Subcutaneous adipose tissue (tissue), 4 donors: Measurements from ENCODE around the gene HMX1. TPM values are rescaled to one million over a fixed set of nuclear protein-coding genes. Genes with fewer than 3 reads are reported as not detected.

ENCODE experiments used
- total RNA-seq, 4 donors: library from RNA; depleted of rRNA; stranded (reverse); fragments of >200 nt; gene quantifications; one replicate each; pipeline ENCODE4 v1.1.0, GENCODE V29; 2016
- TF ChIP-seq, protein P1 (sequence below): fragments of 450-650 bp; IDR thresholded peaks from one replicate; pipeline ENCODE4 v1.5.1; 2016; ENCODE audit warnings: low read depth, mild to moderate bottlenecking, control low read depth, antibody characterized with exemption, moderate library complexity

HMX1 gene
- total RNA-seq, 4 donors from 2014 or later, result not detected

DNA sequence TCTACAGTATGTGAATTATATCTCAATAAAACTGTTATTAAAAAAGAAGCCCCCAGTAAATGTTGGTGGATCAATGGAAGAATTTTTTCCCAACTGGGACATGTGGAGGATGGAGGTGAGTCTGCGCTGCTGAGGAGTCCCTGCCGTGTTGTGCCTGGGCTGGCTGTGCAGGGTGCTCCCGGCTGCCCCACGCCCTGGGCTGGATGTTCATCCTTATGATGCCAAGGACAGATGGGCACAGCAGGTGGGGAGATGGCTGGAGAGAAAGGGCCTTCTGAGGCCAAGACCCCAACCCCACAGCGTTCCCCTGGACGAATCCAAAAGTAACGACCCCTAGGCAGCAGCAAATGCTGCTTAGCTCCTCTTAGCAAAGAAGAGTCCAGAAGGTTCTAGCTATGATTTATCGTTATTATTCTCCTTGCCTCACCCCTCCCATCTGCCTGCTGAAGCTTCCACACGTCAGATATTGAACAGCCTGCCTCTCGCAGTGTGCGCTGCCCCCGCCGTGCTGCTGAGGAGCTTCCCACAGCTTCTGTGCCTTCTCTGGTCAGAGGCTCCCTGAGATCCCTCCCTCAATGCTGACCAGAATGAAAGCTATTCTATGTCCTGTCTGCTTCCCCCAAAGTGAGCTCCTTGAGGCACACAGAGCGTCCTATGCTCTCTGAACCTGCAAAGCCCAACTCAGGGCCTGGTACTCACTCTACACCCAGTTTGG lies 26.5 kb downstream of the HMX1 start:
- TF ChIP-seq, protein P1, sequence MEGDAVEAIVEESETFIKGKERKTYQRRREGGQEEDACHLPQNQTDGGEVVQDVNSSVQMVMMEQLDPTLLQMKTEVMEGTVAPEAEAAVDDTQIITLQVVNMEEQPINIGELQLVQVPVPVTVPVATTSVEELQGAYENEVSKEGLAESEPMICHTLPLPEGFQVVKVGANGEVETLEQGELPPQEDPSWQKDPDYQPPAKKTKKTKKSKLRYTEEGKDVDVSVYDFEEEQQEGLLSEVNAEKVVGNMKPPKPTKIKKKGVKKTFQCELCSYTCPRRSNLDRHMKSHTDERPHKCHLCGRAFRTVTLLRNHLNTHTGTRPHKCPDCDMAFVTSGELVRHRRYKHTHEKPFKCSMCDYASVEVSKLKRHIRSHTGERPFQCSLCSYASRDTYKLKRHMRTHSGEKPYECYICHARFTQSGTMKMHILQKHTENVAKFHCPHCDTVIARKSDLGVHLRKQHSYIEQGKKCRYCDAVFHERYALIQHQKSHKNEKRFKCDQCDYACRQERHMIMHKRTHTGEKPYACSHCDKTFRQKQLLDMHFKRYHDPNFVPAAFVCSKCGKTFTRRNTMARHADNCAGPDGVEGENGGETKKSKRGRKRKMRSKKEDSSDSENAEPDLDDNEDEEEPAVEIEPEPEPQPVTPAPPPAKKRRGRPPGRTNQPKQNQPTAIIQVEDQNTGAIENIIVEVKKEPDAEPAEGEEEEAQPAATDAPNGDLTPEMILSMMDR, result no peak

DNA sequence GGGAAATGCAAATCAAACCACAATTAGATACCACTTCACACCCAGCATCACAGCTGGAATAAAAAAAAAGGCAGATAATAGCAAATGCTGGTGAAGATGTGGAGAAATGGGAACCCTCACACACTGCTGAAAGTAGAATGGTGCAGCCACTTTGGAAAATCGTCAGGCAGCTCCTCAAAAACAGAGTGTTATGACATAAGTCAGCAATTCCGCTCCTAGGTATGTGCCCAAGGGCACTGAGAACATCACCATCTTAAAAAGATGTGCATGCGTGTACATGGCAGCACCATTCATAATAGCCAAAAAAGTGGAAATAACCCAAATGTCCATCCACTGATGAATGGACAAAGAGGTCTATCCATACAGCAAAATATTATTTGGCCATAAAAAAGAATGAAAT lies 28.0 kb downstream of the HMX1 start:
- TF ChIP-seq, protein P1, result no peak

DNA sequence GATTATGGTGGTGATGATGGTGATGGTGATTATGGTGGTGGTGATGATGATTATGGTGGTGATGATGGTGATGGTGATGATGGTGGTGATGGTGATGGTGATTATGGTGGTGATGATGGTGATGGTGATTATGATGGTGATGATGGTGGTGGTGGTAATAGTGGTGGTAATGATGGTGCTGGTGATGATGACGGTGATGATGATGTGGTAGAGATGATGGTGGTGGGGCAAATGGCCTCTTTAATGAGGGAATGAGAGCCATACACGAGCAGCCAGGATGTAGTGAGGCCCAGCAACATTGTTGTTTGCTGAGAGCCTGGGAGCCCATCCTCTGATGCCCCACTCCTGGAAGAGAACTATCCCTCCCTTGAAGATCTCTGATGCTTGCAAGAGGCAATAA lies 29.0 kb downstream of the HMX1 start:
- TF ChIP-seq, protein P1, result no peak

DNA sequence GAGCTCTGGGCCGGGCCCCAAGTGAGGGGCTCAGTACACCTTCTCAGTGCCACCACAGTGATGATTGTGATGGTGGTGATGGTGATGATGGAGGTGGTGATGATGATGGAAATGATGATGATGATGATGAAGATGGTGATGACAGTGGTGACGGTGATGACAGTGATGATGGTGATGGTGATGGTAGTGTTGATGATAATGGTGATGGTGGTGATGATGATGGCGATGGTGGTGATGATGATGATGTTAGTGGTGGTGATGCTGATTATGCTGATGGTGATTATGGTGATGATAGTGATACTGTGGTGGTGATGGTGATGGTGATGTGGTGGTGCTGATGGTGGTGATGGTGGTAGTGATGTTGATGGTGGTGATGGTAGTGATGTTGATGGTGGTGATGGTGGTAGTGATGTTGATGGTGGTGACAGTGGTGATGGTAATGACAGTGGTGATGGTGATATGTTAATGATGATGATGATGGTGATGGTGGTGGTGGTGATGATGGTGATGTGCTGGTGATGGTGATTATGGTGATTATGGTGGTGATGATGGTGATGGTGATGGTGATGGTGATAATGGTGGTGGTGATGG lies 29.9 kb downstream of the HMX1 start:
- TF ChIP-seq, protein P1, result no peak

DNA sequence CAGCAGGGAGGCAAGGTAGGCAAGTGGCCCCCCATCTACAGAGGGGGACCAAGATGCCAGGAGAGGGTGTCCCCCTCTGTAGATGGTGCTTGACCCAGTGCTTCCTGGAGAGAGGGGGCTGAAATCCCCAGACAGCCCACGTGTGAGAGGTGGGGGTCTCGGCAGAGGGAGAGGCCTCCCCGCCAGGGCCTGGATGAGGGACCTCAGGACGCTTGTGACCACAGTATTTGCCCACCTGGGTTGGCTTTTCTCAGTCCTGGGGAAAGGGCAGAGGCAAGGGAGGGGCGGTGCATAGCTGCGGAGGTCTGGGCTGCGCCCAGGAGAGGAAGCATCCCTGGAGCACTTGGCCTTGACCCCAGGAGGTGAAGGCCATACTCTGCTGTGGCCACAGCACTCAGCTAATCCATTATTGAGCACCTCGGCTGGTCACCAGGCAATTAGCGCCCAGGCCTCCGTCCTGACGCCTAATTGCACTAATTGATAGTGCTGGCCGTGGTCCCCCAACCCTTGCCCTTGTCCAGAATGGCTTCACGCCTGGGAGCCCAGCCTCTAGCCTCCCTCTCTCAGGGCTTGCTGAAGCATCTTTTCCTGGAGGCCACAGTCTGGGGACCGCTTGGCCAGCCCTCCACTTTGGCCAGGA lies 30.7 kb downstream of the HMX1 start:
- TF ChIP-seq, protein P1, result no peak

DNA sequence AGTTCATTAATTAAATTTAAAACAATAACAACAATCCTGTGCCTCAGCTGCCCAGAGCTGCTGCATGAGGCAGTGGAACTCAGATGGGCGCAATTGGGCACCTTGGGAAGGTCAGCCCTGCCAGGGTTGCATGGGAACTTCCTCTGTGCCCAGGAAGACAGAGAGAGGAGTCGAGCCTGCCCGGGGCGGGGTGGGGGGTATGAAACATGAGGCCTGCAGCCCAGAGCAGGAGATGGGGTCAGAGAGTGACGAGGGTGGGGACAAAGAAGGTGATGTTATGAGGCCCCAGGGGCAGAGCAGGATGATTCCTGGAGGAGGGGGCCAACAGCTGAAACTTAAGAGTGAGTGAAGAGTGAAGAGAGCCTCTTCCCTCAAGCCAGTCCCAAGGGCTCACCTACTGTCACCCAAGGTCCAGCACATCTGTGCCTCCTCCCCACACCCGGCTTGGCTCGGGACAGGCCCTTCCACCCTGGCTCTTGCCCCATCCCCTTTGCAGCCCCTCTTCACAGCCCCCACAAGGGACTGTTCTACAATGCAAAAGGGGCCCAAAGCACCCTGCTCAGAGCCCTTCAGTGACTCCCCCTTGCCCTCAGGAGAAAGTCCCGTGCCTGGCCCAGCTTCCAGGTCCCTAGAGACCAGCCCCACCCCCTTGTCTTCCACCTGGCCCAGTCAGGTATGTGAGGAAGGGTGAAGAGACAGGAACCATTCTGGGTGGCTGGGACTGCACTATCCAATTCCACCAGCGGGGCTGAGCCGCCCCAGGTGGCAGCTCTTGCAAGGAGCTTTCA lies 31.4 kb downstream of the HMX1 start:
- TF ChIP-seq, protein P1, result no peak
